ENCODE measurements around the gene KRTAP3-2. TPM values are rescaled to one million over a fixed set of nuclear protein-coding genes. Genes with fewer than 3 reads are reported as not detected.

Gene KRTAP3-2
- polyA plus RNA-seq, 1 experiment: not detected

DNA sequence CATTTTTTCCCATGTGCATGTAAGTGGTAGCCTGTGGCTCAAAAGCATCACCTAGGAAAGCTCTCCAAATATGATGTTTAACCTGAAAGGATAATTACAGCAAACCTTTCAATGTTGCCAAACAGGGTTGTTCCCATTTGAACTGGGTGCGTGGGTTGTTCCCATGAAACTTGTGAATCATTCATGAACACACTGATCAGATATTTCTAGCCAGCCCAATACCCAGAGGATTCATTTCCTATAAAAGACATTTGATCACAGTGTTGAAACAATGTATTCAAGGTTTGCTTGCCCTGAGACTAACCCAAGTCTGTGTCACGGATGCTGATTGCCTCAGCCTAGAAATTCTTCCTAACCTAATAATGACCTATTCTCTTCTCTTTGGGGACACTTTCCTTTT lies 45.8 kb downstream of the KRTAP3-2 start:
- DNase-seq (ENCODE audit: low read depth): peak; percentile 78
- Histone ChIP-seq H3K27me3 (ENCODE audit: control insufficient read depth, insufficient read depth, low read length) (no peaks in the 10 kb centered on the region), H3K4me3 (ENCODE audit: low read depth, low read length) (no peak overlapping the region), H3K36me3 (ENCODE audit: control insufficient read depth, insufficient read depth, low read length) (no peaks in the 10 kb centered on the region)
- ChIA-PET CTCF (interaction anchor here (0.6 to 1.7 kb wide), 3 partner anchors 13 to 44 kb away, joined by 3 to 6 read pairs (median 3); partner anchors contain the start of gene KRT39), POLR2A (interaction anchor here (1.0 kb wide), 1 partner anchor 108 kb away, joined by 3 read pairs; no protein-coding TSS in a partner anchor)
- no peak for TF ChIP-seq CTCF (IDR thresholded peaks at IDR 0.05; ENCODE audit: insufficient read depth, low read depth, low read length)

DNA sequence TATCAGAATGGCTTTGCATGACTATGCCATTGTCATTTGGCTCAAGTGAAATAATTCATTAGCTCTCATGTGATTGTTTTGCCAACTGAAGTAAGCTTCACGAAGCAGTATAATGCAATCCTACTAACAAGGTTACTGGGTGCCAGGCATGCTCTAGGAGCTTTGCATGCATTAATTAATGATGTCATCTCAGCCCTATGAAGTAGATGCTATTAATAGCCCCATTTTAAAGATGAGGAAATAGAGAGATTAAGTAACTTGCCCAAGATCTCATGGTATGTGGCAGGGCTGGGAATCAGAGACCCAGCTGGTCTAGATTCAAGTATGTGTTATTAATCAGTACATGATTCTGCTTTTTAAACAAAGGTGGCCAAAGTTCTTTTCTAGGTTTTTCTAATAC lies 47.0 kb downstream of the KRTAP3-2 start:
- peak; percentile 91 for DNase-seq (ENCODE audit: low read depth)
- no peaks in the 10 kb centered on the region for H3K36me3 ChIP-seq (ENCODE audit: control insufficient read depth, insufficient read depth, low read length)
- no peak overlapping the region for H3K4me3 ChIP-seq (ENCODE audit: low read depth, low read length)
- TF ChIP-seq CTCF (IDR thresholded peaks at IDR 0.05; ENCODE audit: insufficient read depth, low read depth, low read length): no peak
- ChIA-PET CTCF (interaction anchor here (0.7 to 1.7 kb wide), 4 partner anchors 28 to 370 kb away, joined by 3 to 6 read pairs (median 4); no protein-coding TSS in a partner anchor), POLR2A (interaction anchor here (0.6 to 1.2 kb wide), 4 partner anchors 36 to 415 kb away, joined by 3 to 5 read pairs (median 4); partner anchors contain the start of gene KRTAP2-3)
- no peaks in the 10 kb centered on the region for H3K27me3 ChIP-seq (ENCODE audit: control insufficient read depth, insufficient read depth, low read length)

GRCh38 chr17:40952154-40952553 lies 47.6 kb downstream of the KRTAP3-2 start:
- no peaks in the 10 kb centered on the region for H3K36me3 ChIP-seq (ENCODE audit: control insufficient read depth, insufficient read depth, low read length)
- H3K4me3 ChIP-seq (ENCODE audit: low read depth, low read length): no peak overlapping the region
- ChIA-PET POLR2A (interaction anchor here (0.6 to 1.2 kb wide), 4 partner anchors 42 to 416 kb away, joined by 3 to 5 read pairs (median 4); partner anchors contain the start of gene KRTAP2-3), CTCF (interaction anchor here (1.5 to 1.7 kb wide), 3 partner anchors 43 to 370 kb away, joined by 3 to 6 read pairs (median 6); no protein-coding TSS in a partner anchor)
- DNase-seq (ENCODE audit: low read depth): no peak
- no peaks in the 10 kb centered on the region for H3K27me3 ChIP-seq (ENCODE audit: control insufficient read depth, insufficient read depth, low read length)
- TF ChIP-seq CTCF (IDR thresholded peaks at IDR 0.05; ENCODE audit: insufficient read depth, low read depth, low read length): no peak

DNA sequence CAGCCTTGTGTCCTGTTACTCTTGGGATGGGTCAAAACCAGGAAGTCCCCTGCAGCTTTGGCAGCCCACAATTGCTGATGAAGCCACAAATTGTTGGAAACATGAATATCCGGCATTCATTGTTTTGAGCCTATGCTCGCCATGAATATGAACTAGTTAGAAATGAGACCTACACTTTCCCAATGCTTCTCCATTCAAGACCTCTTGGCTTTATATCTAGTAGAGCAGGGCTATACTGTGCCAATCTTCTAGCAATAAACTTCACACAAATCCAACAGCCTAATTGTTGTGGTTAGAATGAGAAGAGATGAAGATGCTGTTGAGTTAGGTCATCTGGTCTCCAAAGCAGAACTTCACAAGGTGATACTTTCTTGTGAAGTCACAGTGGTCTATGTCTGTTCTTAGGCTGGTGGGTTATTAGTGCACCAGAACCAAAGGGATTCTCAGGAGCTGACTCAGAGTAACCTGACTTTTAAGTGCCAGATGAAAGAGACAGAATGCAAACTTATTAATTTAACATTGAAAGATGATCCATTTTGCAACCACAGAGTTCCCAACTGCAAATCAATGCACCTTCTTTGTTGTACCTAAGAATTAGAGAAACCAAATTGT lies 48.6 kb downstream of the KRTAP3-2 start:
- no peak for TF ChIP-seq CTCF (IDR thresholded peaks at IDR 0.05; ENCODE audit: insufficient read depth, low read depth, low read length)
- POLR2A ChIA-PET: no interaction called here
- CTCF ChIA-PET: no interaction called here
- Histone ChIP-seq H3K36me3 (ENCODE audit: control insufficient read depth, insufficient read depth, low read length) (no peaks in the 10 kb centered on the region), H3K27me3 (ENCODE audit: control insufficient read depth, insufficient read depth, low read length) (no peaks in the 10 kb centered on the region), H3K4me3 (ENCODE audit: low read depth, low read length) (no peak overlapping the region)
- no peak for DNase-seq (ENCODE audit: low read depth)

- no peaks in the 10 kb centered on the region for H3K27me3 ChIP-seq (ENCODE audit: control insufficient read depth, insufficient read depth, low read length)
- DNase-seq (ENCODE audit: low read depth): no peak
- H3K4me3 ChIP-seq (ENCODE audit: low read depth, low read length): no peak overlapping the region
- H3K36me3 ChIP-seq (ENCODE audit: control insufficient read depth, insufficient read depth, low read length): no peaks in the 10 kb centered on the region
- TF ChIP-seq CTCF (IDR thresholded peaks at IDR 0.05; ENCODE audit: insufficient read depth, low read depth, low read length): no peak
- ChIA-PET POLR2A (no interaction called here), CTCF (interaction anchor here (0.7 to 0.8 kb wide), 2 partner anchors 80 to 599 kb away, joined by 3 read pairs; partner anchors contain the start of gene KRTAP1-4)
Measured at GRCh38 chr17:40950176-40950575, 49.5 kb downstream of the KRTAP3-2 start.

Data from BJ (cell line).